AG09319 (cell line): Measurements from ENCODE around the gene KHNYN.
"Not testable (repeated sequence)": the region's sequence is repeated elsewhere in the genome, so short reads cannot be mapped to it uniquely, and the experiment has no call there.

Experiments used
- DNase-seq: peaks from one replicate; pipeline ENCODE4 v3.0.0-alpha.2; 2010; ENCODE audit warnings: low read depth; ENCODE audit errors: extremely low read depth
- CTCF ChIP-seq: IDR thresholded peaks from 2 replicates; pipeline ENCODE4 v1.5.1; 2011; ENCODE audit warnings: low read depth, mild to moderate bottlenecking, inconsistent platforms, low read length, moderate library complexity

The KHNYN gene

GRCh38 chr14:24429395-24430142, at the start of gene KHNYN, which contains the start of gene CBLN3:
Gene KHNYN, plus strand, starts transcription at chr14:24429954. Its CDS starts 777 bp downstream, at chr14:24430731.
Gene CBLN3, minus strand, starts transcription at chr14:24429668. Its CDS starts 614 bp downstream, at chr14:24429054.
- peak; percentile 86 for DNase-seq
- no peak for TF ChIP-seq CTCF

- TF ChIP-seq CTCF: no peak
- DNase-seq: no peak
These were observed 48.2 kb upstream of the KHNYN start for GRCh38 chr14:24381363-24382063.

- DNase-seq: no peak
- no peak for TF ChIP-seq CTCF
These were observed 47.7 kb upstream of the KHNYN start for GRCh38 chr14:24382064-24382371.

GRCh38 chr14:24384169-24384568, 45.6 kb upstream of the KHNYN start:
- DNase-seq: no peak
- TF ChIP-seq CTCF: no peak

- TF ChIP-seq CTCF: no peak
- no peak for DNase-seq
These were observed 44.2 kb upstream of the KHNYN start for GRCh38 chr14:24385524-24385923.

GRCh38 chr14:24387009-24387345, 42.8 kb upstream of the KHNYN start:
- no peak for DNase-seq
- TF ChIP-seq CTCF: no peak

- not testable (repeated sequence) for DNase-seq
These were observed 42.2 kb upstream of the KHNYN start for GRCh38 chr14:24387579-24387978.
